HG03025 (cell line): ENCODE measurements around the gene RSAD2.

Experiments
- ATAC-seq: cut with Tn5 transposase; IDR thresholded peaks from one replicate; pipeline ENCODE4 v1.9.1; 2021; ENCODE audit warnings: mild to moderate bottlenecking, moderate library complexity; ENCODE audit not compliant: unreplicated experiment, low FRiP score

RSAD2 gene

DNA sequence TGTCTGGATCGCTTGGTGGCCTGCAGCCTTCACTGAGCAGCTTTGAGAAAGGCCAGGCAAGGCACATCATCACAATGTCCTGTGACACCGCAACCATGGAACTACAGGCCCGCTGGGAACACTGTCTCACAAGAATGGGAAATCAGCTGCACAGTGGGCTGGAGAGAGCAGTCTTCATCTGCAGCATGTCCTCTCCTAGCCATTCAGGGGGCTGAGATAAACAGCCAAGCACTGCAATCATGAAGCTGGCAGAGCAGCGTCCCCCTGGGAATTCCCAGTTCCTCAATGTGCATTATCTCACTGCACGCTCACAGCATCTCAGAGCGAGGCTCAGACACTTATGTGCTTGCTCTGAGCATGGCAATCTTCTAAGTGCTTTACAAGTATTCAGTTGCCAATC, 13.8 kb upstream of the RSAD2 start:
- no peak for ATAC-seq

DNA sequence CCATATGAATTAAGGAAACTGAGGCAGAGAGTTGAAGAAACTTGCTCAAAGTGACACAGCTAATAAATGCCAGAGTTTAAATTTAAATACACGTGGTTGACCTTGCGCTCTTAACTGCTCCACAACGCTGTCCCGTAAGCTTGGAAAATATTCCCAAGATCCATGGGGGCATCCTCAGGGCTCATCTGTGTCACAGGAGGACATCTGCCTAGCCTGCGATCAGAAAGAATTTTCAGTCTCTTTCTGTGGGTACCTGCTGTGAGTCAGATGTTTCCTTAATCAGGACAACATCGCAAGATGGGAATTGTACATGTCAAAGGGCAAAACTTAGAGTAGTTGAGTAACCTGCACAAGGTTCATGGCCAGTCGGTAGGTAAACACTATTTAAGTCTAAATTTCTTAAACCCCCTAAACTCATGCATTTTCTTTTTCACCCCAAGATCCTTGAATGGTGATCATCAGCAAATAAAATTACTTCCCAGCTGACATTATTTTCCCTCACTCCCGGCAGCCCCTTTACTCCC, 13.3 kb upstream of the RSAD2 start:
- no peak for ATAC-seq

DNA sequence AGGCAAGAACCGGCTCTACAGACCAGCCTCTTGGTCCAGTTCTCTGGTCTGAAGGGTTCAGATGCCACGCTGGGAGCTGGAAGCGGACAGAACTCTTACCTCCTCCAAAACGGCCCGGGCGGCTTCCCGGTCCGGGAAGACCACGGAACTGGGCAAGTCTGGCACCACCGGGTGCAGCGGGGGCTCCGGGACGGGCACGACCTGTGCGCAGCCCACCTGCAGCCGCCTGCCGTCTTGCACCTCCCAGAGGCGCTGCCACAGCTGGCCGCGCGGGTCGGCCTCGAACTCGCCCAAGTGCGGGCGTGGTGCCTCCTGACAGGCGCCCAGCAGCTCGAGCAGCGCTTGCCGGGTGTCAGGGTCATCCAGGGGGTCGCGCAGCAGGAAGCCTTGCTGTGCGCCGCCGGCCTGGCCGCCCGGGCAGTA, 12.6 kb upstream of the RSAD2 start:
- no peak for ATAC-seq

DNA sequence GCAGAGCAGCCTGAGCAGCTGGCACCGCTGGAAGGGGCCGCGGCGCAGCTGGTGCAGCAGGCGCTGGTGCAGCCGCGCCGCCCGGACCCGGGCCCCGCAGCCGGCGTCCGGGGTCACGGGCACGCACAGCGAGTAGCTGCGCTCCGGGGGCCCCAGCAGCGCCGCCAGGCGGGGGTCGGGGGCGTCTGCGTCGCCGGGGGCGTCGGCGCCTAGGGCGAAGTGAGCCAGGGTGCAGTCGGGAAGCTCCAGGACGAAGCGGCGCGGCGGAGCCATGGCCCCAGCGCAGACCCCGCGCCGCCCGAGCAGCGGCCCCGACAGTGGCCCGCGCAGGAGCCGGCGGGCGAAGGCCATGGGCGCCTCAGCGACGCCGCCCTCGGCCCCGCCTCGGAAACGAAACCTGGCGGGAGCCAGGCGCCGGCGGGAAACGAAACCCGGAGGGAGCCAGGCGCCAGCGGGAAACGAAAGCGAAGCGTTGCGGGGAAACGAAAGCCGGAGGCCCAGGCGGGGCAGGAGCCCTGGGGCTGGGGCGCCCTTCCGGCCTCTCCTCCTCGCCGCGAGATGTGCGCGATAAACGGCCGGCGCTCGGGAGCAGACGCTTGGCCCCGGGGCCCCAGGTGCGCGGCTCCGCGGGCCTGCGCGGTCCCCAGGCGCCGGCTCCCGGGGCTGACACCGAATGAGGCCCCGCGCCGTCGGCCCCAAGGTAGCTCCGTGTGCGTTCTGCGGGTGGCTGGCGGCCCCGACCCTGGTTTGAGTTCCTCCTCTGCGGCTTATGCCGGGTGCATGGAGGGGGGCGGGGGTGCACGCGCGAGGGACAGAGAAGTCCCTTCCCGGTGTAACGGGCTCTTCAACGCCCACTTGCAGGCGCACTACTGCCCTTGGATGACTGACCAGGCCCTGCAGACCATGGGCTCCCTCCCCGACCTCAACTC, 12.0 kb upstream of the RSAD2 start, which contains the start of gene CMPK2:
TSS of gene CMPK2 (minus strand) at position 562 of the 929 bp plus-strand sequence. CDS start at position 351, 211 bp downstream.
- ATAC-seq, result peak; percentile 74

DNA sequence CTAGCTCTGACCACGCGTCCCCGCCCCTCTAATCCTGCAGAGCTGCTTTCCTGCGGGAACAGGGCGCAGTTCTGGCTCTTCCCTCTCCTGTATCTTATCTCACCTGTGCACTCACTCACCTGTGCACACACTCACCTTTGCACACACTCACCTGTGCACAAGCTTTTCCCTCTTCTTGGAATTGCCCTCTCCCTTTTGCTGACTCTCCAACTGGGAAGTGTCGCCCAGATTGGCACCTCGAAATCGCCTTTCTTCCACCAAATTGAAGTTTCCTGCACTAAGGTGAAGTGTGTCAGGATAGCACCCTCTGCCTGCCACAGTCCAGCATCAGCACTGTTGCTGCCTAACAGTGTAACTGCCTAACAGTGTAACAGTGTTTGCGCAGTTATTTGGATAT, 11.3 kb upstream of the RSAD2 start:
- peak; percentile 37 for ATAC-seq

- ATAC-seq, result no peak
Observed at GRCh38 chr2:6866982-6867381, 10.6 kb upstream of the RSAD2 start.

DNA sequence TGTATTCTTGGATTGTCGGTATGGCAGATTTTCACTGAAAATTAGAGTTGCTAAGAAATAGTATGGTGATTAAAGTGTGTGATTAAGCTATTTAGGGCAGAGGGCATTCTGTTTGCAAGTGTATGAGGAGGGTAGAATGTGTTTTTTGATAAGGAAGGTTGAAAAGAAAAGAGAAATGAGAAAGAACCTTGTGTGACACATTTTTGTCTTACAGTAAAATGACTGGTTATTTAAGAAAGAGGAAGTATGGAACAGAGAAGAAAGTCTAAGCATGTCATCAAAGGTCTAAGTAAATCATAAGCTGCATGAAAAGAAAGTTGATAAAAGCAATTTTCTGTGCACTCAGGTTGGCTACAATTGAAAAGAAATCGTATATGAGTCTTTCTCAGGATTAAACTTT, 5.2 kb upstream of the RSAD2 start:
- ATAC-seq, result peak; percentile 82

DNA sequence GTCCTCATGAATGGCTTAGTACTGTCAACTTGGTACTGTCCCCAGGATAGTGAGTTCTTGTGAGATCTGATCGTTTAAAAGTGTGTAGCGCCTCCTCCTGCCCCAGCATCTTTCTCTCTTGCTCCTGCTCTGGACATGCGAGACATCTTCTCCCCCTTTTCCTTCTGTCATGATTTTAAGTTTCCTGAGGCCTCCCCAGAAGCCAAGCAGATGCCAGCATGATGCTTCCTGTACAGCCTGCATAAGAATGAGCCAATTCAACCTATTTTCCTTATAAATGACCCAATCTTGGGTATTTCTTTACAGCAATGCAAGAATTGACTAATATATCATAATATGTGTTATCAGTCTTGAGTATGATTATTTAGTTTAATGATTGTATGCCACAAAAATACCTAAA, 3.5 kb upstream of the RSAD2 start:
- no peak for ATAC-seq

- ATAC-seq, result no peak
Observed at GRCh38 chr2:6876309-6876708, 1.3 kb upstream of the RSAD2 start.

DNA sequence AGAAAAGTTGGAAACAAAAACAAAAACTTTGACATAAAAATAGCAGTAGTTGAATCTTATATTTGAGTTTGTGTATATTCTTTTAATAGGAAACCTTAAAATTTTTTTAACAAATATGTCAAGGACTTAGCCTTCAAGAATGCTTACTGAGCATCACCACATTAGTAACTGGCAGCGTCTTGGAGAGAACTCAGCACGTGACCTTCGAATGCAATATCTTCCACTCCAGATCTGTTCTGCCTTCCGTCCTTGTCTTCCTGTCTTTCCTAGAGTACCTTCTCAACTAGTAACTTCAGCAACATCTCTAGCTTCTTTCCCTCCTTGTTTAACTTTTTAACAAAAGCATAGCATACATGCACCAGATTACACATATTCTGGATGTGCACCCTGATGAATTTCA, 972 bp downstream of the RSAD2 start:
- ATAC-seq, result no peak

GRCh38 chr2:6879011-6879410, 1.4 kb downstream of the RSAD2 start:
- no peak for ATAC-seq

DNA sequence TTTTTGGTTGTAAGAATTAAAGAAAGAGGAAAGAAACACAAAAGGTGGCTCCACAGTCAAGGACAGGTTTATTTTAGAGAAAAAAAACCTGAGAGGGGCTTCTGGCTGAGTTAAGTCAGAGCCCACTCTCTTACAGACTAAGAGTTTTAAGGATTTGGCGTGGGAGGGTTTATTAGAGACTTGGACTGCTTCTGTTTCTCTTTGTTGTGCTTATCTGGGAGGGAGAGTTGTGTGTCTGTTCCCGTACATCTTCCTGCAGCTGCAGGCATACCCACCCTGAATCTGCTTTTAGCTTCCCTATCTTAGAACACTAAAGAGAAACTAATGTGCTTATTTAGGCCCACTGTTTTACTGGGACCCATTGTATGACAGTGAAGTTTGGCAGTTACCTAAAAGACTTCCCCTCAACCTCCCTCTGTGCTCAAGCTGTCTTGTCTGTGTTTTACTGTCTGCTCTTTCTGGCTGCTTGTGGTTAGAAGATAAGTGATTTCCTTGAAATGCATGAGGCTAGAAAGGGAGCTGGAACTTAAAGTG, 2.7 kb downstream of the RSAD2 start:
- no peak for ATAC-seq

- no peak for ATAC-seq
Observed at GRCh38 chr2:6881046-6881445, 3.5 kb downstream of the RSAD2 start.

GRCh38 chr2:6881516-6881915, 3.9 kb downstream of the RSAD2 start:
- ATAC-seq, result no peak

GRCh38 chr2:6883448-6884122, 6.0 kb downstream of the RSAD2 start:
- no peak for ATAC-seq

DNA sequence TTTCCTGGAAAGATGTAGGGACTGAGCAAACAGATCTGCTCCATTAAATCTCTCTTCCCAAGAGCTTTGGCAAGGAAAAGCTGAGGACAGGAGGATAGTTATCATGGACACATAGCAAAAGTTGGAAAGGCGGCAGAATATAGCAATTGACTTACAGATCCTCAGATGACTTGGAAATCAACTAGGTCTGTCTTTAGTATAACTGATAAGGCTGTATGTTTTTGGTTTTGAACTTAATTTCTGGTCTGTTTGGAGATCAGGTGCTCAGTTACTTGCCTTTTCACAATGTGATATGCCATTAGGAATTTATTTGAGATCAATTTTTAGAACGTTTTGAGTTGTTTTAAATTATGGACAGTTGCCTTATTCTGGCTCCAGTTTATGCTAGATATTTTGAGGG, 8.0 kb downstream of the RSAD2 start:
- ATAC-seq, result no peak

DNA sequence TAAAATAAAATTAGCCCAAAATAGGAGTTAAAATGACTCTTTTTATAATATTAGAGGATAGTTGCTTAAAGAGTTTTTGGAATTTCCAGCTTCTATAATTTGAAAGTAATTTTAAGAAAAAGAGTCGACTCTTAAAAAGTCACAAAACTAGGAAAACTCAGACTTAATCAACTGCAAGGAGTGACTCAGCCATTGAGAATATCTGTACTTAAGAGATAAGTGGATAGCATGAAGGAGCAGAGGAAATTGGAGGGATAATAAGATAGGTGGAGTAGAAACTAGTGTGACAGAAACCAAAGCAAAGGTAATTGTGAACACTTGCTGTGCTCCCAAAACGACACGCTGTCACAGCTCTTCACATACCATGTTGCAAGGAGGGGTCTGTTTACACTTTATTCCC, 8.4 kb downstream of the RSAD2 start:
- no peak for ATAC-seq

- no peak for ATAC-seq
Observed at GRCh38 chr2:6887751-6888192, 10.2 kb downstream of the RSAD2 start.

GRCh38 chr2:6888724-6889123, 11.1 kb downstream of the RSAD2 start:
- no peak for ATAC-seq

DNA sequence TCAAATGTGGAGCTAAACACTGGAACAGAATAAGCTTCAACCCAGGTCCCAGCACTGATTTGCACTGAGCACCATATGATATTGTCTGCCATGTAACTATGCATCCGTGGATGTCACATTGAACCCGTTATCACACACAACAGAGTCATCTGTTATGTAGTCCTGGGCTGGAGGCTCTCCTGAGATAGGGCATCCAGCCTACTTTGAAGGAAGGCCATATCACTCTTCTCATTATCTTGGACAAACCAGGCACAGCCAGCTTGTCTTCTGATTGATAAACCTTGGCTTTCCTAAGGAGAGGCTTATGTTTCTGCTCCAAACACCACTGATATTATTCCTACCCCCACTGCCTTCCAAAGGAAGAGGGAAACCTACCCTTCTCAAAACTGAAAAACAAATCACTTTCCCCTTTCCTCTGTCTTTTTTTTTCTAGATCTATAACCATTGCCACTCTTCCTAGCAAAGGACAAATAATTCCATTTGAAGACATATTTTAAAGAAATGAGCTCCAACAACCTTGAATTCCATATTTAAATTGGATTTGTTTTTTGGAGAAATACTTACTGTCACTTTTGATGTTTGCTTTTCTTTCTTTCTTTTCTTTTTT, 16.4 kb downstream of the RSAD2 start:
- ATAC-seq, result no peak
